Measurements from ENCODE around the gene CNOT2. TPM values are rescaled to one million over a fixed set of nuclear protein-coding genes. Genes with fewer than 3 reads are reported as not detected.

Gene CNOT2
- polyA plus RNA-seq, 1 experiment: 56.9 TPM

DNA sequence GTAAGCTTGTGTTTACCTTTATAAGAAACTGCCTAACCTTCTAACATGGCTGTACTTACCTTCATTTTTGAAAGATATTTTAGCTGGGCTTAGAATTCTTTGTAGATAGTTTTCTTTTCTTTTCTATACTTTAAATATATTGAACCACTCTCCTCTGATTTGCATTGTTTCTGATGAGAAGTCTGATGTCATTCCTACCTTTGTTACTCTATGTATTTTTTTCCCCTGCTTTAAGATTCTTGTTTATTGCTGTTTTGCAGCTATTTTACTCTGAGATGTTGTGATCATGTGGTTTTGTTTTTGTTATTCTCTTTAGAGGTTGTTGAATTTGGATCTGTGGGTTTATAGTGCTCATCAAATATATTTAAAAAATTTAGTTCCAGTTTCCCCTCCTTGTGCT lies 31.8 kb downstream of the CNOT2 start:
- no peak for DNase-seq (ENCODE audit: low read depth)
- Histone ChIP-seq H3K4me3 (ENCODE audit: low read depth, low read length) (no peak overlapping the region), H3K27me3 (ENCODE audit: control insufficient read depth, insufficient read depth, low read length) (no peaks in the 10 kb centered on the region), H3K36me3 (ENCODE audit: control insufficient read depth, insufficient read depth, low read length) (no peaks in the 10 kb centered on the region)
- no peak for TF ChIP-seq CTCF (IDR thresholded peaks at IDR 0.05; ENCODE audit: insufficient read depth, low read depth, low read length)
- POLR2A ChIA-PET: no interaction called here
- CTCF ChIA-PET: interaction anchor here (1.4 kb wide), 1 partner anchor 13 kb away, joined by 3 read pairs; no protein-coding TSS in a partner anchor

GRCh38 chr12:70277973-70278372 lies 34.7 kb downstream of the CNOT2 start:
- DNase-seq (ENCODE audit: low read depth): no peak
- TF ChIP-seq CTCF (IDR thresholded peaks at IDR 0.05; ENCODE audit: insufficient read depth, low read depth, low read length): no peak
- ChIA-PET POLR2A (no interaction called here), CTCF (interaction anchor here (0.6 kb wide), 1 partner anchor 377 kb away, joined by 4 read pairs; no protein-coding TSS in a partner anchor)
- no peaks in the 10 kb centered on the region for H3K27me3 ChIP-seq (ENCODE audit: control insufficient read depth, insufficient read depth, low read length)
- no peak overlapping the region for H3K4me3 ChIP-seq (ENCODE audit: low read depth, low read length)
- H3K36me3 ChIP-seq (ENCODE audit: control insufficient read depth, insufficient read depth, low read length): no peaks in the 10 kb centered on the region

DNA sequence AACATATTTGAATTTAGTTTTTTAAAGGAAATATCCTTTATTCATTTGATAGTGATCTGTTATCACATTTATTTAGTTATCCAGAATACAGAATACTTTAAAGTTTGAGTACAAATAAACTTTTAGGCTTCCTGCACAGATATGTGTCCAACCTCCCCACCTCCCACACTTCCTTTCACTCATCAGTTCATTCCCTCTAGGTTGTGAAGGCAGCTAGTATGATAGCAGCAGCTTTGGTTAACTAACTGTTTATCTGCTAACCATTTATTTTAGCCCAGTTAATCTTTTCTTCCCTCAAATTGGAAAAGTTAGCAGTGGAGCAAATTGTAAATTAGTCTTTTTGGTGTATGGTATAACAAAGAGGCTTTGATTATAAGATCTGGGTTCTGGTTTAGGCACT lies 35.7 kb downstream of the CNOT2 start:
- H3K4me3 ChIP-seq (ENCODE audit: low read depth, low read length): no peak overlapping the region
- no peak for DNase-seq (ENCODE audit: low read depth)
- ChIA-PET CTCF (no interaction called here), POLR2A (no interaction called here)
- no peaks in the 10 kb centered on the region for H3K27me3 ChIP-seq (ENCODE audit: control insufficient read depth, insufficient read depth, low read length)
- H3K36me3 ChIP-seq (ENCODE audit: control insufficient read depth, insufficient read depth, low read length): no peaks in the 10 kb centered on the region
- no peak for TF ChIP-seq CTCF (IDR thresholded peaks at IDR 0.05; ENCODE audit: insufficient read depth, low read depth, low read length)

DNA sequence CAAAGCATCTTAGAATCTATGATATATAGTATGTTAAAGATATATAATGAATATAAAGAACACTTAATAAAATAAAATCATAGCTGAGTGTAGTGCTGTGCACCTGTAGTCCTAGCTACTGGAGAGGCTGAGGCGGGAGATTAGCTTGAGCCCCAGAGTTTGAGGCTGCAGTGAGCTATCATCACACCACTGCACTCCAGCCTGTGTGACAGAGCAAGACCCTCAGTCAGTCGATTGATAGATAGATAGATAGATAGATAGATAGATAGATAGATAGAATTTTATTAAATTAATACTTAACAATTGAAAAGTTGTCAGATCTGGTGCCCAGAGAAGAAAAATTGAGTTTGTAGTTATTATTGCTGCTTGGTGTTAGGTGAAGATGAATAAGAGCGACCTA lies 40.0 kb downstream of the CNOT2 start:
- H3K4me3 ChIP-seq (ENCODE audit: low read depth, low read length): no peak overlapping the region
- CTCF ChIA-PET: no interaction called here
- no peak for DNase-seq (ENCODE audit: low read depth)
- peaks cover 2% of the 10 kb centered on the region for H3K36me3 ChIP-seq (ENCODE audit: control insufficient read depth, insufficient read depth, low read length)
- POLR2A ChIA-PET: no interaction called here
- no peaks in the 10 kb centered on the region for H3K27me3 ChIP-seq (ENCODE audit: control insufficient read depth, insufficient read depth, low read length)
- TF ChIP-seq CTCF (IDR thresholded peaks at IDR 0.05; ENCODE audit: insufficient read depth, low read depth, low read length): no peak

GRCh38 chr12:70288817-70289216 lies 45.6 kb downstream of the CNOT2 start:
- CTCF ChIA-PET: no interaction called here

More at GRCh38 chr12:70288817-70289216, 45.6 kb downstream of the CNOT2 start:
- Histone ChIP-seq H3K4me3 (ENCODE audit: low read depth, low read length) (no peak overlapping the region), H3K36me3 (ENCODE audit: control insufficient read depth, insufficient read depth, low read length) (peaks cover 5% of the 10 kb centered on the region), H3K27me3 (ENCODE audit: control insufficient read depth, insufficient read depth, low read length) (no peaks in the 10 kb centered on the region)
- POLR2A ChIA-PET: no interaction called here
- DNase-seq (ENCODE audit: low read depth): no peak
- TF ChIP-seq CTCF (IDR thresholded peaks at IDR 0.05; ENCODE audit: insufficient read depth, low read depth, low read length): no peak

Measured in BJ (cell line).